Stomach (tissue), 9 donors: ENCODE measurements around the gene MGAT4B. TPM values are rescaled to one million over a fixed set of nuclear protein-coding genes. Genes with fewer than 3 reads are reported as not detected.
A peak's percentile ranks its signal among the peaks of the same experiment; 100 is the strongest.
"Not testable (repeated sequence)": the region's sequence is repeated elsewhere in the genome, so short reads cannot be mapped to it uniquely, and the experiment has no call there.

ENCODE experiments used
- DNase-seq, 2 donors: peaks; one replicate each; pipeline versions ENCODE4 v3.0.0 to v3.0.0-alpha.2; 2013 to 2019
- H3K27ac ChIP-seq, 5 donors: fragments of 200-600 bp in 4 of 5; sonication (generic) in 4 of 5; one replicate each; pipeline ENCODE4 v1.5.1; 2013 to 2019; ENCODE audit warnings: mild to moderate bottlenecking in 1 of 5, moderate library complexity in 1 of 5
- H3K27me3 ChIP-seq, 3 donors: fragments of 200-600 bp; sonication (generic); one replicate each; pipeline ENCODE4 v1.5.1; 2017 to 2019; ENCODE audit warnings: mixed run types in 1 of 3
- H3K36me3 ChIP-seq, 4 donors: fragments of 200-600 bp; sonication (generic); 1 replicate in 3 of 4; 2 replicates in 1 of 4; pipeline ENCODE4 v1.5.1; 2016 to 2019
- H3K4me1 ChIP-seq, 4 donors: fragments of 200-600 bp; sonication (generic); one replicate each; pipeline ENCODE4 v1.5.1; 2016 to 2019
- H3K4me3 ChIP-seq, 4 donors: fragments of 200-600 bp; sonication (generic) in 3 of 4; one replicate each; pipeline ENCODE4 v1.5.1; 2016 to 2019; ENCODE audit warnings: mild to moderate bottlenecking in 1 of 4
- H3K9me3 ChIP-seq, 4 donors: fragments of 200-600 bp; sonication (generic); one replicate each; pipeline ENCODE4 v1.5.1; 2016 to 2019
- EP300 ChIP-seq: sonication (generic); formaldehyde crosslinking; IDR thresholded peaks from one replicate; pipeline ENCODE4 v1.6.1; 2017; ENCODE audit warnings: antibody characterized with exemption
- POLR2A ChIP-seq, 4 donors: fragments of 450-650 bp; IDR thresholded peaks; one replicate each; pipeline ENCODE4 v1.6.1; 2016; ENCODE audit warnings: antibody characterized with exemption in 4 of 4, control low read depth in 2 of 4, mild to moderate bottlenecking in 1 of 4, moderate library complexity in 1 of 4
- POLR2AphosphoS5 ChIP-seq, 3 donors: sonication (generic); formaldehyde crosslinking; IDR thresholded peaks; one replicate each; pipeline ENCODE4 v1.6.1; 2016; ENCODE audit warnings: antibody characterized with exemption in 3 of 3
- whole genome bisulfite sequencing, 5 donors: extraction: QIAGEN DNeasy Blood & Tissue Kit in 3 of 5; methylation state at CpG; one replicate each; pipeline versions ENCODE4 v1.1.5 to v1.1.7; 2013 to 2018; 5-methylcytosine and 5-hydroxymethylcytosine counted together
- intact Hi-C: fragments of 100-400 bp; cut with DNase I; formaldehyde crosslinking; loops from one replicate; pipeline ENCODE4 v1.15.1; 2023; ENCODE audit warnings: low total_unique reads
- polyA plus RNA-seq, 3 donors: library from polyadenylated mRNA; stranded (reverse); fragments of 200-250 nt; gene quantifications; one replicate each; pipeline ENCODE4 v1.2.3, GENCODE V29; 2013
- total RNA-seq, 5 donors: library from RNA; depleted of rRNA; stranded (reverse); fragments of >200 nt; gene quantifications; one replicate each; pipeline versions ENCODE4 v1.1.0 to v1.2.3, GENCODE V29; 2014 to 2016
- TF ChIP-seq, protein P1 (sequence below), 7 experiments: fragments of 450-650 bp in 4 of 7; fragments of 200-600 bp in 3 of 7; sonication (generic) in 3 of 7; IDR thresholded peaks; one replicate each; pipeline ENCODE4 v1.5.1; 2016 to 2019; ENCODE audit warnings: antibody characterized with exemption in 7 of 7, control low read depth in 2 of 7, mild to moderate bottlenecking in 1 of 7
- donor health status: healthy with polysubstance abuse.
- donor health status: Bipolar disorder and iron deficiency.
- donor health status: healthy.

Gene MGAT4B
- total and polyA plus RNA-seq, 8 donors = 85.0 to 617 (median 152) TPM

DNA sequence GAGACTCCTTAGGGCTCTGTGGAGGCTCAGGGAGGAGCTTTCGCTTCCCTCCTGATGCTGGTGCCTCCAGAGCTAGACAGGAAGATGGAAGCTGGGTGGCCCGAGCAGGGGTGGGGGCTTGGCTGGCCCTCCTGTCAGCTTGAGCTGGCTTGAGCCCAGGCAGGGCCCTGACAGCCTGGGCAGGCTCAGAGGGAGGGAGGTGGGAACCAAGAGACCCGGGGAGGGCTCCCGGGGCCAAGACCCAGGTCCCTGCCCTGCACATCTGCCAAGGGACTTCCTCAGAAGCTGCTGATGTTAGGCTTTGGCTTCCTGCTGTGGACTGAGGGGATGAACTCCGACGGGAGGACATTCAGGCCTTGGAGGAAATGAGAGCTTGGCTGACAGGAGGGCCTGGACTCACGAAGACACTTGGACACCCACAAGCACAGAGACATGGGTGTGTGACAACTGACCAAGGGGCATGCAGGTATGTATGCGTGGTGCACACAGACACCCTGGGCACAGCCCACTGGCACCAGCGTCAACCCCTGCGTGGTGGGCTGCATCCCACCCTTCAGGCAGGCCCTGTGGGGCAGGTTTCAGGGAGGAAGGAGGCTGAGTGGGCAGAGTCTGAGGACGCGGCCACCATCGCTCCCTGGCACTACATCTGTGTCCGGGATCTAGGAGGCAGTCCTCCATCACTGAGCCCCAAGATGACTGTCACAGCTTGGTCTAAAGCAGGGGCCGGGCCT, 14.6 kb downstream of the MGAT4B start:
- peaks cover 38 to 54% (median 51%) of the 10 kb centered on the region in 4 donors for H3K4me1 ChIP-seq
- peak in 1 of 2 donors; percentile 35 for DNase-seq
- no peak for TF ChIP-seq EP300
- TF ChIP-seq POLR2A (IDR thresholded peaks at IDR 0.05) = no peak
- no peak for TF ChIP-seq POLR2AphosphoS5 (IDR thresholded peaks at IDR 0.05)
- TF ChIP-seq, protein P1, sequence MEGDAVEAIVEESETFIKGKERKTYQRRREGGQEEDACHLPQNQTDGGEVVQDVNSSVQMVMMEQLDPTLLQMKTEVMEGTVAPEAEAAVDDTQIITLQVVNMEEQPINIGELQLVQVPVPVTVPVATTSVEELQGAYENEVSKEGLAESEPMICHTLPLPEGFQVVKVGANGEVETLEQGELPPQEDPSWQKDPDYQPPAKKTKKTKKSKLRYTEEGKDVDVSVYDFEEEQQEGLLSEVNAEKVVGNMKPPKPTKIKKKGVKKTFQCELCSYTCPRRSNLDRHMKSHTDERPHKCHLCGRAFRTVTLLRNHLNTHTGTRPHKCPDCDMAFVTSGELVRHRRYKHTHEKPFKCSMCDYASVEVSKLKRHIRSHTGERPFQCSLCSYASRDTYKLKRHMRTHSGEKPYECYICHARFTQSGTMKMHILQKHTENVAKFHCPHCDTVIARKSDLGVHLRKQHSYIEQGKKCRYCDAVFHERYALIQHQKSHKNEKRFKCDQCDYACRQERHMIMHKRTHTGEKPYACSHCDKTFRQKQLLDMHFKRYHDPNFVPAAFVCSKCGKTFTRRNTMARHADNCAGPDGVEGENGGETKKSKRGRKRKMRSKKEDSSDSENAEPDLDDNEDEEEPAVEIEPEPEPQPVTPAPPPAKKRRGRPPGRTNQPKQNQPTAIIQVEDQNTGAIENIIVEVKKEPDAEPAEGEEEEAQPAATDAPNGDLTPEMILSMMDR (IDR thresholded peaks at IDR 0.05) = no peak
- intact Hi-C loops = no loop called here
- H3K27ac ChIP-seq = peak overlapping the region in 4 of 5 donors; percentile 70 to 91 (median 84)
- no peaks in the 10 kb centered on the region for H3K9me3 ChIP-seq
- H3K27me3 ChIP-seq = no peaks in the 10 kb centered on the region
- WGBS, 5 donors = 23 to 77% (median 73%) methylated on average over 5 to 15 of the region's 15 CpGs
- H3K36me3 ChIP-seq = peaks cover under 1 to 5% (median 2%) of the 10 kb centered on the region in 4 donors
- H3K4me3 ChIP-seq = no peak overlapping the region

DNA sequence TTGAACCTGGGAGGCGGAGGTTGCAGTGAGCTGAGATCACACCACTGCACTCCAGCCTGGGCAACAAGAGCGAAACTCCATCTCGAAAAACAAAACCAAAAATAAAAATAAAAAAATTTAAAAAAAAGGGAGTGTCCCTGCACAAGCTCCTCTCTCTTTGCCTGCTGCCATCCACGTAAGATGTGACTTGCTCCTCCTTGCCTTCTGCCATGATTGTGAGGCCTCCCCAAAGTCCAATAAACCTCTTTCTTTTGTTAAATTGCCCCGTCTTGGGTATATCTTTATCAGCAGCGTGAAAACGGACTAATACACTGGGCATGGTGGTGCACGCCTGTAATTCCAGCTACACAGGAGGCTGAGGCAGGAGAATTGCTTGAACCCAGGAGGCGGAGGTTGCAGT, 17.4 kb downstream of the MGAT4B start:
- H3K9me3 ChIP-seq, H3K4me3 ChIP-seq, H3K36me3 ChIP-seq, DNase-seq, H3K27ac ChIP-seq, H3K27me3 ChIP-seq, intact Hi-C loops: not testable (repeated sequence)
- WGBS, 5 donors = 94 to 97% (median 96%) methylated on average over 9 of the region's 9 CpGs
- H3K4me1 ChIP-seq = peaks cover 14 to 29% (median 26%) of the 10 kb centered on the region in 4 donors

DNA sequence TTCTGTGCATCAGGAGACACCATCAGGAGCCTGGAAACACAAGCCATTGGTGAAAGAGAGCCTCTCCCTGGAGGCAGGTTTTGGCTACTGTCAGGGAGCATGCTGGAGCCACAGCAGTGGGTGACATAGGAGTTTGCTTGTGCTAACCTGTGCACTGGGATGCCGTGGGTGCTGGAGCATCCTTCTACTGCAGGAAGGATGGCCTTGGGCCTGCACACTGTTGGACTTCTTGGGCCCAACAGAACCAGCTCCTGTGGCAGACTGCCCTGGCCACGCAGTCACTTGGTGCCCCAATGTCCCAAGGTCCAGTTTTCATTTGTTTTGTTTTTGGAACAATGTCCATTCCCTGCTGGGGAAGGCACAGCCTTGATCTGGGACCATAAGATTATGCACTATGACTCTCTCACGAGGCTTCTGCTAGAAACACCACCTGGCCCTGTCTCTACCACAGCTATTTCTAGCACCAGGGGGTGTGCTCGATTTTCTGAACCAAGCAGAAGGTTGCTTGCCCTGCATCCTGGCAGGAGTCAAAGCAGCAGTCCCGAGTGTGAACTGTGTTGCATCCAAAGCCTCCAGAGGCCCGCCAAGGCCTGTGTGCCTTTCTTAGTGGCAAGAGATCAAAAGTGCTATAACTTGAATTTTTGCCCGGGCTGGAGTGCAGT, 18.3 kb downstream of the MGAT4B start:
- TF ChIP-seq, protein P1 (IDR thresholded peaks at IDR 0.05) = no peak
- TF ChIP-seq EP300 (no peak), POLR2AphosphoS5 (IDR thresholded peaks at IDR 0.05) (no peak), POLR2A (IDR thresholded peaks at IDR 0.05) (no peak)
- Histone ChIP-seq H3K27me3 (no peaks in the 10 kb centered on the region), H3K27ac (no peak overlapping the region), H3K4me3 (no peak overlapping the region), H3K9me3 (no peaks in the 10 kb centered on the region), H3K36me3 (peaks cover 0 to 5% (median 0%) of the 10 kb centered on the region in 4 donors), H3K4me1 (peaks cover 5 to 19% (median 16%) of the 10 kb centered on the region in 4 donors)
- DNase-seq = no peak
- intact Hi-C loops = no loop called here
- WGBS, 5 donors = 85 to 94% (median 89%) methylated on average over 5 to 7 of the region's 7 CpGs

DNA sequence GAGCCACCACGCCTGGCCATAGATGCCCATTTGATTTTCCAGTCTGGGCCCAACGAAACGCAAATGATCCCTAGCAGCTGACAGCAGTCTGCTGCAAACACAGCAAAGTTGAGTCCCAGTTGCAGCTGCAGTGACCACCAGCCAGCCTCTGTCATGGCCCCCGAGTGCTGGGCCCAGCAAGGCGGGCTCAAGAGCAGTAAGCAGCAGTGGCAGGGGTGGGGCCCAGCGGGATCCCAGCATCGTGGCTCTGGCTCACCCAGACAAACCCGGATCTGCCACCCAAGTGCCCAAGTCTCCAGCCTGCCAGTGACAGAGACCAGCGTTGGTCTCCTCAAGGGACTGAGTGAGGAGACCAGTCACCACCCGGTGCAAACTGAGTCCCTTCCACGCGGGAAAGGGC, 19.8 kb downstream of the MGAT4B start:
- WGBS, 5 donors = 72 to 90% (median 73%) methylated on average over 7 to 12 of the region's 12 CpGs
- DNase-seq = no peak
- Histone ChIP-seq H3K27me3 (no peaks in the 10 kb centered on the region), H3K36me3 (no peaks in the 10 kb centered on the region), H3K4me3 (no peak overlapping the region), H3K4me1 (peaks cover 0 to 5% (median 2%) of the 10 kb centered on the region in 4 donors), H3K9me3 (no peaks in the 10 kb centered on the region), H3K27ac (no peak overlapping the region)
- intact Hi-C loops = no loop called here
- TF ChIP-seq, protein P1 (IDR thresholded peaks at IDR 0.05) = no peak
- TF ChIP-seq EP300 (no peak), POLR2AphosphoS5 (IDR thresholded peaks at IDR 0.05) (no peak), POLR2A (IDR thresholded peaks at IDR 0.05) (no peak)
